GM19397 (cell line): ENCODE data around the gene SPDEF.

ENCODE experiments used
- ATAC-seq: cut with Tn5 transposase; IDR thresholded peaks from one replicate; pipeline ENCODE4 v1.9.1; 2021; ENCODE audit warnings: mild to moderate bottlenecking, moderate library complexity; ENCODE audit not compliant: unreplicated experiment

The SPDEF gene

GRCh38 chr6:34517461-34517881, 38.7 kb downstream of the SPDEF start:
- ATAC-seq = no peak

- ATAC-seq = no peak
Observed at GRCh38 chr6:34516391-34517324, 39.5 kb downstream of the SPDEF start.

GRCh38 chr6:34515473-34516387, 40.4 kb downstream of the SPDEF start:
- ATAC-seq = no peak

- ATAC-seq = no peak
Observed at GRCh38 chr6:34514593-34515472, 41.3 kb downstream of the SPDEF start.

- no peak for ATAC-seq
Observed at GRCh38 chr6:34514112-34514511, 42.0 kb downstream of the SPDEF start.

GRCh38 chr6:34513646-34514045, 42.5 kb downstream of the SPDEF start:
- no peak for ATAC-seq

- ATAC-seq = no peak
Observed at GRCh38 chr6:34512738-34513115, 43.4 kb downstream of the SPDEF start.

- ATAC-seq = no peak
Observed at GRCh38 chr6:34511915-34512737, 44.0 kb downstream of the SPDEF start.

- ATAC-seq = no peak
Observed at GRCh38 chr6:34511214-34511914, 44.8 kb downstream of the SPDEF start.

GRCh38 chr6:34510299-34510698, 45.8 kb downstream of the SPDEF start:
- ATAC-seq = no peak

- ATAC-seq = no peak
Observed at GRCh38 chr6:34509782-34510181, 46.3 kb downstream of the SPDEF start.

- no peak for ATAC-seq
Observed at GRCh38 chr6:34508425-34508824, 47.7 kb downstream of the SPDEF start.

GRCh38 chr6:34506718-34507117, 49.4 kb downstream of the SPDEF start:
- no peak for ATAC-seq

GRCh38 chr6:34497411-34497810, 58.7 kb downstream of the SPDEF start:
- ATAC-seq = no peak

GRCh38 chr6:34496103-34496685, 59.9 kb downstream of the SPDEF start:
- ATAC-seq = no peak

GRCh38 chr6:34494973-34495372, 61.2 kb downstream of the SPDEF start:
- ATAC-seq = no peak

- no peak for ATAC-seq
Observed at GRCh38 chr6:34493344-34493743, 62.8 kb downstream of the SPDEF start.

GRCh38 chr6:34491091-34491430, 65.1 kb downstream of the SPDEF start:
- ATAC-seq = no peak
